OCI-LY1 (cell line): Measurements from ENCODE around the gene FRK.
"Not testable (repeated sequence)": the region's sequence is repeated elsewhere in the genome, so short reads cannot be mapped to it uniquely, and the experiment has no call there.

Experiments
- H2AFZ ChIP-seq: fragments of 200-600 bp; sonication (generic), shearing (Covaris generic); 2 replicates; pipeline ENCODE4 v1.6.0; 2014; ENCODE audit warnings: antibody characterized with exemption, mild to moderate bottlenecking, low read length
- H3F3A ChIP-seq: fragments of 200-600 bp; sonication (generic), shearing (Covaris generic); 2 replicates; pipeline ENCODE4 v1.6.0; 2014; ENCODE audit warnings: mild to moderate bottlenecking, antibody characterized with exemption, low read length, moderate library complexity; ENCODE audit not compliant: insufficient read depth
- H3K27ac ChIP-seq: fragments of 200-600 bp; sonication (generic); 2 replicates; pipeline ENCODE4 v1.5.1; 2014; ENCODE audit warnings: low read length, mixed run types, mild to moderate bottlenecking, low read depth; ENCODE audit not compliant: poor library complexity, severe bottlenecking
- H3K27me3 ChIP-seq: fragments of 200-600 bp; sonication (generic); 2 replicates; pipeline ENCODE4 v1.6.0; 2014; ENCODE audit warnings: antibody characterized with exemption, mild to moderate bottlenecking, low read length, moderate library complexity; ENCODE audit not compliant: insufficient read depth
- H3K36me3 ChIP-seq: fragments of 200-600 bp; sonication (generic); 2 replicates; pipeline ENCODE4 v1.6.1; 2014; ENCODE audit warnings: mild to moderate bottlenecking, antibody characterized with exemption, low read length, moderate library complexity, mixed read lengths; ENCODE audit not compliant: insufficient read depth
- H3K4me1 ChIP-seq: fragments of 200-600 bp; sonication (generic); 2 replicates; pipeline ENCODE4 v1.5.1; 2014; ENCODE audit warnings: mild to moderate bottlenecking, low read length, moderate library complexity; ENCODE audit not compliant: insufficient read depth, severe bottlenecking
- H3K4me2 ChIP-seq: fragments of 200-600 bp; sonication (generic), shearing (Covaris generic); 2 replicates; pipeline ENCODE4 v1.6.1; 2014; ENCODE audit warnings: low read length
- H3K4me3 ChIP-seq: fragments of 200-600 bp; sonication (generic); 2 replicates; pipeline ENCODE4 v1.5.1; 2014; ENCODE audit warnings: low read length, low read depth, mild to moderate bottlenecking, mixed read lengths; ENCODE audit not compliant: poor library complexity, severe bottlenecking
- H3K79me2 ChIP-seq: fragments of 200-600 bp; shearing (Covaris generic); 2 replicates; pipeline ENCODE4 v1.6.1; 2016; ENCODE audit warnings: mixed run types, low read length, mixed read lengths; ENCODE audit not compliant: insufficient read depth
- H3K9ac ChIP-seq: fragments of 200-600 bp; sonication (generic), shearing (Covaris generic); 2 replicates; pipeline ENCODE4 v1.6.1; 2014; ENCODE audit warnings: mild to moderate bottlenecking, low read length, mixed read lengths
- H3K9me2 ChIP-seq: fragments of 200-600 bp; sonication (generic), shearing (Covaris generic); 2 replicates; pipeline ENCODE4 v1.6.1; 2014; ENCODE audit warnings: low read depth, mild to moderate bottlenecking, low read length, mixed read lengths
- H3K9me3 ChIP-seq: fragments of 200-600 bp; shearing (Covaris generic); 2 replicates; pipeline ENCODE4 v1.6.1; 2014; ENCODE audit warnings: low read length, mixed read lengths
- H4K20me1 ChIP-seq: fragments of 200-600 bp; sonication (generic), shearing (Covaris generic); 2 replicates; pipeline ENCODE4 v1.6.0; 2016; ENCODE audit warnings: mild to moderate bottlenecking, low read length; ENCODE audit not compliant: insufficient read depth
- CTCF ChIP-seq: fragments of 200-600 bp; sonication (generic), shearing (Covaris generic); IDR thresholded peaks from 2 replicates; pipeline ENCODE4 v1.5.1; 2017; ENCODE audit warnings: mild to moderate bottlenecking, antibody characterized with exemption, low read length, moderate library complexity, mixed read lengths
- EZH2 ChIP-seq: fragments of 200-600 bp; sonication (generic), shearing (Covaris generic); IDR thresholded peaks from 2 replicates; pipeline ENCODE4 v1.8.0; 2017; ENCODE audit warnings: borderline replicate concordance, mixed run types, mild to moderate bottlenecking, antibody characterized with exemption, low read length, moderate library complexity, mixed read lengths

FRK gene

GRCh38 chr6:115971785-115972184 is 88.9 kb downstream of the FRK start:
- Histone ChIP-seq H3K9me2 (no peaks in the 10 kb centered on the region), H4K20me1 (no peaks in the 10 kb centered on the region), H3K36me3 (no peaks in the 10 kb centered on the region), H3K4me1 (no peaks in the 10 kb centered on the region), H3K9ac (no peak overlapping the region), H3F3A (no peaks in the 10 kb centered on the region), H3K27me3 (no peaks in the 10 kb centered on the region), H3K4me2 (no peak overlapping the region), H3K79me2 (no peaks in the 10 kb centered on the region), H2AFZ (no peak overlapping the region), H3K4me3 (no peak overlapping the region), H3K9me3 (no peaks in the 10 kb centered on the region), H3K27ac (no peak overlapping the region)
- TF ChIP-seq EZH2 (no peak), CTCF (no peak)

- Histone ChIP-seq H3F3A (no peaks in the 10 kb centered on the region), H3K27me3 (no peaks in the 10 kb centered on the region), H3K27ac (no peak overlapping the region), H3K4me1 (no peaks in the 10 kb centered on the region), H2AFZ (no peak overlapping the region), H3K4me3 (no peak overlapping the region), H3K9ac (no peak overlapping the region), H3K9me2 (no peaks in the 10 kb centered on the region), H3K9me3 (no peaks in the 10 kb centered on the region), H4K20me1 (no peaks in the 10 kb centered on the region), H3K4me2 (no peak overlapping the region), H3K36me3 (no peaks in the 10 kb centered on the region), H3K79me2 (no peaks in the 10 kb centered on the region)
- TF ChIP-seq CTCF (no peak), EZH2 (no peak)
These were observed 90.8 kb downstream of the FRK start for GRCh38 chr6:115969930-115970273.

- H3K9me2 ChIP-seq = no peaks in the 10 kb centered on the region
- H3K27ac ChIP-seq = no peak overlapping the region
- no peaks in the 10 kb centered on the region for H3F3A ChIP-seq
- H3K36me3 ChIP-seq = no peaks in the 10 kb centered on the region
- no peaks in the 10 kb centered on the region for H3K4me1 ChIP-seq
- no peak overlapping the region for H3K4me3 ChIP-seq
- H2AFZ ChIP-seq = no peak overlapping the region
- H3K79me2 ChIP-seq = no peaks in the 10 kb centered on the region
- TF ChIP-seq CTCF = no peak
- TF ChIP-seq EZH2 = no peak
- H3K4me2 ChIP-seq = no peak overlapping the region
- H3K9ac ChIP-seq = no peak overlapping the region
- H3K9me3 ChIP-seq = no peaks in the 10 kb centered on the region
- H4K20me1 ChIP-seq = no peaks in the 10 kb centered on the region
- H3K27me3 ChIP-seq = no peaks in the 10 kb centered on the region
These were observed 91.3 kb downstream of the FRK start for GRCh38 chr6:115969207-115969929.

GRCh38 chr6:115960286-115960685 is 100.4 kb downstream of the FRK start:
- not testable (repeated sequence) for H3F3A ChIP-seq, H3K4me3 ChIP-seq, H3K79me2 ChIP-seq, H3K27ac ChIP-seq, H3K36me3 ChIP-seq, H3K9me2 ChIP-seq, H3K27me3 ChIP-seq, H3K4me2 ChIP-seq, H3K9me3 ChIP-seq, H2AFZ ChIP-seq, H3K4me1 ChIP-seq, H4K20me1 ChIP-seq, H3K9ac ChIP-seq
